Astrocyte (in vitro differentiated cells and primary cell): ENCODE data around the gene UBXN7. TPM values are rescaled to one million over a fixed set of nuclear protein-coding genes. Genes with fewer than 3 reads are reported as not detected.
"Not testable (repeated sequence)": the region's sequence is repeated elsewhere in the genome, so short reads cannot be mapped to it uniquely, and the experiment has no call there.

Source experiments
- DNase-seq: peaks from one replicate; pipeline ENCODE4 v3.0.0-alpha.2; 2010; ENCODE audit warnings: low read depth
- FAIRE-seq: peaks from 2 replicates; lab custom pipeline; 2011; peaks lifted over from hg19 to GRCh38; lab: Jason Lieb, UNC
- H2AFZ ChIP-seq: 2 replicates; pipeline ENCODE4 v1.6.0; 2012; ENCODE audit warnings: low read depth, low read length, inconsistent platforms
- H3K27ac ChIP-seq: 2 replicates; pipeline ENCODE4 v1.5.1; 2011; ENCODE audit warnings: low read depth, low read length, inconsistent platforms
- H3K27me3 ChIP-seq: 2 replicates; pipeline ENCODE4 v1.6.0; 2011; ENCODE audit warnings: low read length, inconsistent platforms; ENCODE audit not compliant: insufficient read depth
- H3K36me3 ChIP-seq: 2 replicates; pipeline ENCODE4 v1.5.1; 2011; ENCODE audit warnings: low read length, inconsistent platforms; ENCODE audit not compliant: insufficient read depth
- H3K4me1 ChIP-seq: 2 replicates; pipeline ENCODE4 v1.5.1; 2011; ENCODE audit warnings: low read length, inconsistent platforms; ENCODE audit not compliant: insufficient read depth
- H3K4me2 ChIP-seq: 2 replicates; pipeline ENCODE4 v1.6.0; 2012; ENCODE audit warnings: low read length, inconsistent platforms
- H3K4me3 ChIP-seq: 2 replicates; pipeline ENCODE4 v1.5.1; 2011; ENCODE audit warnings: low read depth, mild to moderate bottlenecking, low read length, inconsistent platforms; ENCODE audit not compliant: insufficient read depth
- H3K79me2 ChIP-seq: 2 replicates; pipeline ENCODE4 v1.6.0; 2012; ENCODE audit warnings: mild to moderate bottlenecking, low read length, inconsistent platforms; ENCODE audit not compliant: insufficient read depth
- H3K9ac ChIP-seq: 2 replicates; pipeline ENCODE4 v1.6.0; 2012; ENCODE audit warnings: mild to moderate bottlenecking, low read length, inconsistent platforms
- H3K9me3 ChIP-seq: 2 replicates; pipeline ENCODE4 v1.5.1; 2012; ENCODE audit warnings: low read depth, mild to moderate bottlenecking, low read length, inconsistent platforms; ENCODE audit not compliant: insufficient read depth
- H4K20me1 ChIP-seq: 2 replicates; pipeline ENCODE4 v1.6.0; 2012; ENCODE audit warnings: low read length, inconsistent platforms; ENCODE audit not compliant: insufficient read depth
- H3K27ac Mint-ChIP-seq: one replicate; pipeline ENCODE4 v1.8.0; 2021; ENCODE audit warnings: mild to moderate bottlenecking, mixed read lengths; ENCODE audit not compliant: unreplicated experiment
- H3K27me3 Mint-ChIP-seq: one replicate; pipeline ENCODE4 v1.8.0; 2021; ENCODE audit warnings: low read depth, mixed read lengths; ENCODE audit not compliant: unreplicated experiment
- H3K36me3 Mint-ChIP-seq: one replicate; pipeline ENCODE4 v1.8.0; 2021; ENCODE audit warnings: low read depth, mixed read lengths; ENCODE audit not compliant: unreplicated experiment
- H3K4me1 Mint-ChIP-seq: one replicate; pipeline ENCODE4 v1.8.0; 2021; ENCODE audit warnings: low read depth, mixed read lengths; ENCODE audit not compliant: unreplicated experiment
- H3K4me3 Mint-ChIP-seq: one replicate; pipeline ENCODE4 v1.8.0; 2021; ENCODE audit warnings: mild to moderate bottlenecking, moderate library complexity, mixed read lengths; ENCODE audit not compliant: unreplicated experiment
- H3K9me3 Mint-ChIP-seq: one replicate; pipeline ENCODE4 v1.8.0; 2021; ENCODE audit warnings: mild to moderate bottlenecking, mixed read lengths; ENCODE audit not compliant: unreplicated experiment
- EZH2 ChIP-seq: IDR thresholded peaks from 2 replicates; pipeline ENCODE4 v1.6.1; 2012; ENCODE audit warnings: mild to moderate bottlenecking, low read length, inconsistent platforms; ENCODE audit not compliant: insufficient read depth
- total RNA-seq: library from RNA; stranded (reverse); gene quantifications from 2 replicates; pipeline ENCODE4 v1.2.1, GENCODE V29; 2021
- TF ChIP-seq, protein P1 (sequence below): IDR thresholded peaks from 2 replicates; pipeline ENCODE4 v1.5.1; 2011; ENCODE audit warnings: low read depth, mild to moderate bottlenecking, inconsistent platforms, low read length, moderate library complexity; ENCODE audit not compliant: insufficient read depth

UBXN7 gene
- total RNA-seq, 1 donor from 2014 or later: 90.9 TPM

DNA sequence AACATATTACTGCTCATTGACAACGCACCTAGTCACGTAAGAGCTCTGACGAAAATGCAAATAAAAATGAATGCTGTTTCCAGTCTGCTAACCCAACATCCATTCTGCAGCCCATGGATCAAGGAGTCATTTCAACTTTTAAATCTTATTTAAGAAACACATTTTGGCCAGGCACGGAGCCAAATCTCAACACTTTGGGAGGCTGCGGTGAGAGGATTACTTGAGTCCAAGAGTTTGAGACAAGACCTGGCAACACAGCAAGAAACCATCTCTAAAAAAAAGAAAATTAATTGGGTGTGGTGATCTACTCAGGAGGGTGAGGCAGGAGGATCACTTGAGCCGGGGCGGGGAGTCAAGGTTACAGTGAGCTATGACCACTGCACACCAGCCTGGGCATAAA lies 71.6 kb downstream of the UBXN7 start:
- H3K4me1 Mint-ChIP-seq: no peaks in the 10 kb centered on the region
- H3K9ac ChIP-seq: no peak overlapping the region
- H3K4me3 Mint-ChIP-seq: no peak overlapping the region
- peaks cover 3% of the 10 kb centered on the region for H3K79me2 ChIP-seq
- peaks cover 20% of the 10 kb centered on the region for H4K20me1 ChIP-seq
- TF ChIP-seq, protein P1, sequence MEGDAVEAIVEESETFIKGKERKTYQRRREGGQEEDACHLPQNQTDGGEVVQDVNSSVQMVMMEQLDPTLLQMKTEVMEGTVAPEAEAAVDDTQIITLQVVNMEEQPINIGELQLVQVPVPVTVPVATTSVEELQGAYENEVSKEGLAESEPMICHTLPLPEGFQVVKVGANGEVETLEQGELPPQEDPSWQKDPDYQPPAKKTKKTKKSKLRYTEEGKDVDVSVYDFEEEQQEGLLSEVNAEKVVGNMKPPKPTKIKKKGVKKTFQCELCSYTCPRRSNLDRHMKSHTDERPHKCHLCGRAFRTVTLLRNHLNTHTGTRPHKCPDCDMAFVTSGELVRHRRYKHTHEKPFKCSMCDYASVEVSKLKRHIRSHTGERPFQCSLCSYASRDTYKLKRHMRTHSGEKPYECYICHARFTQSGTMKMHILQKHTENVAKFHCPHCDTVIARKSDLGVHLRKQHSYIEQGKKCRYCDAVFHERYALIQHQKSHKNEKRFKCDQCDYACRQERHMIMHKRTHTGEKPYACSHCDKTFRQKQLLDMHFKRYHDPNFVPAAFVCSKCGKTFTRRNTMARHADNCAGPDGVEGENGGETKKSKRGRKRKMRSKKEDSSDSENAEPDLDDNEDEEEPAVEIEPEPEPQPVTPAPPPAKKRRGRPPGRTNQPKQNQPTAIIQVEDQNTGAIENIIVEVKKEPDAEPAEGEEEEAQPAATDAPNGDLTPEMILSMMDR: no peak
- TF ChIP-seq EZH2: no peak
- no peaks in the 10 kb centered on the region for H3K4me1 ChIP-seq
- H3K27ac Mint-ChIP-seq: no peak overlapping the region
- H2AFZ ChIP-seq: no peak overlapping the region
- H3K27me3 Mint-ChIP-seq: no peaks in the 10 kb centered on the region
- no peak overlapping the region for H3K4me3 ChIP-seq
- FAIRE-seq (no peak), DNase-seq (no peak)
- peaks cover 24% of the 10 kb centered on the region for H3K36me3 Mint-ChIP-seq
- H3K27me3 ChIP-seq: no peaks in the 10 kb centered on the region
- H3K4me2 ChIP-seq: no peak overlapping the region
- H3K36me3 ChIP-seq: peaks cover 37% of the 10 kb centered on the region
- no peaks in the 10 kb centered on the region for H3K9me3 ChIP-seq
- H3K9me3 Mint-ChIP-seq: no peaks in the 10 kb centered on the region
- no peak overlapping the region for H3K27ac ChIP-seq

DNA sequence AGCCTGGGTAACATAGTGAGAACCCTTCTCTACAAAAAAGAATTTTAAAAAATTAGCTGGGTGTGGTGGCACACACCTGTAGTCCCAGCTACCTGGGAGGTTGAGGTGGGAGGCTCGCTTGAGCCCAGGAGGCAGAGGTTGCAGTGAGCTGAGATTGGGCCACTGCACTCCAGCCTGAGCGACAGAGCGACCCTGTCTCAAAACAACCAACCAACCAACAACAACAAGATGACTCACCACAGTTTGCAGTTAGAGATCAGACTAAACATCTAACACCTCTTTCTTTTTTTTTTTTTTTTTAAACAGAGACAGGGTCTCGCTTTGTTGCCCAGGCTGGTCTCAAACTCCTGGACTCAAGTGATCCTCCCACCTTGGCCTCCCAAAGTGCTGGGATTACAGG lies 73.7 kb downstream of the UBXN7 start:
- not testable (repeated sequence) for H3K27me3 ChIP-seq, H3K9me3 Mint-ChIP-seq, DNase-seq, H3K27me3 Mint-ChIP-seq, H3K79me2 ChIP-seq, FAIRE-seq, H3K4me3 ChIP-seq, H3K4me3 Mint-ChIP-seq, H3K4me2 ChIP-seq, H2AFZ ChIP-seq, H3K4me1 ChIP-seq, H3K4me1 Mint-ChIP-seq, H3K27ac Mint-ChIP-seq, H3K27ac ChIP-seq, H3K9me3 ChIP-seq, H3K9ac ChIP-seq
- peaks cover 30% of the 10 kb centered on the region for H3K36me3 Mint-ChIP-seq
- Histone ChIP-seq H3K36me3 (peaks cover 46% of the 10 kb centered on the region), H4K20me1 (peaks cover 14% of the 10 kb centered on the region)

DNA sequence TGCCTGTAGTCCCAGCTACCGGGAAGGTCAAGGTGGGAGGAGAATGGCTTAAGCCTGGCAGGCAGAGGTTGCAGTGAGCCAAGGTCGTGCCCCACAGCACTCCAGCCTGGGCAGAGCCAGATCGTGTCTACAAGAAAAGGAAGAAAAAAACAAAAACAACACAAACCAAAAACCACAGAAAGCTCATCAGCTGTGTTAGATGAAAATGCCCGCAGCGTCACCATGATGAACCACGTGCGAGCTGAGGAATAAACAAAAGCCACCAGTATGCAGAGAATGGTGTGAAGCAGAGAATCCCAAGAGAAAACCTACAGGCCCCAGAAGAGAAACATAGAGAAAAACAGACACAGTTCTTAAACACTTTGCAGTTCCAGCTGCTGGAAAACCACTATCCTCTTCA lies 74.3 kb downstream of the UBXN7 start:
- Mint-ChIP-seq H3K27me3 (no peaks in the 10 kb centered on the region), H3K36me3 (peaks cover 30% of the 10 kb centered on the region), H3K9me3 (no peaks in the 10 kb centered on the region), H3K27ac (no peak overlapping the region), H3K4me1 (no peaks in the 10 kb centered on the region), H3K4me3 (no peak overlapping the region)
- Histone ChIP-seq H3K9ac (no peak overlapping the region), H3K4me1 (no peaks in the 10 kb centered on the region), H3K79me2 (no peaks in the 10 kb centered on the region), H3K36me3 (peaks cover 46% of the 10 kb centered on the region), H3K9me3 (no peaks in the 10 kb centered on the region), H3K27me3 (no peaks in the 10 kb centered on the region), H4K20me1 (peaks cover 14% of the 10 kb centered on the region), H3K27ac (no peak overlapping the region), H2AFZ (no peak overlapping the region), H3K4me3 (no peak overlapping the region), H3K4me2 (no peak overlapping the region)
- no peak for FAIRE-seq
- no peak for DNase-seq
- TF ChIP-seq EZH2: no peak
- TF ChIP-seq, protein P1: no peak
